ENCODE measurements around the gene DOK7.

- TF ChIP-seq CTCF (optimal IDR thresholded peaks at IDR 0.05 in 1 of 3, IDR thresholded peaks at IDR 0.05 in 1 of 3, conservative IDR thresholded peaks at IDR 0.05 in 1 of 3; ENCODE audit: extremely low read depth in 1 of 3, insufficient read depth in 2 of 3, low read length in 3 of 3) (no peak), EZH2 (IDR thresholded peaks at IDR 0.05; ENCODE audit: low read length) (no peak)
These were observed 60.6 kb downstream of the DOK7 start for GRCh38 chr4:3523628-3524221.
